ENCODE results near the gene CD44. TPM values are rescaled to one million over a fixed set of nuclear protein-coding genes. Genes with fewer than 3 reads are reported as not detected.

The CD44 gene
- total RNA-seq, 2 donors from 2014 or later: 408 to 664 TPM

GRCh38 chr11:35250621-35251020, 111.7 kb downstream of the CD44 start:
- Mint-ChIP-seq H3K4me3 (no peak overlapping the region), H3K36me3 (ENCODE audit: low read depth) (no peaks in the 10 kb centered on the region), H3K9me3 (peaks cover 4% of the 10 kb centered on the region), H3K27me3 (no peaks in the 10 kb centered on the region), H3K4me1 (peaks cover 25% of the 10 kb centered on the region), H3K27ac (no peak overlapping the region)
- ATAC-seq (replicated peaks): no peak

GRCh38 chr11:35253237-35253636, 114.3 kb downstream of the CD44 start:
- Mint-ChIP-seq H3K27me3 (no peaks in the 10 kb centered on the region), H3K4me1 (peaks cover 18% of the 10 kb centered on the region), H3K4me3 (no peak overlapping the region), H3K36me3 (ENCODE audit: low read depth) (no peaks in the 10 kb centered on the region), H3K9me3 (peaks cover 4% of the 10 kb centered on the region), H3K27ac (no peak overlapping the region)
- no peak for ATAC-seq (replicated peaks)

- peaks cover 18% of the 10 kb centered on the region for H3K4me1 Mint-ChIP-seq
- H3K27ac Mint-ChIP-seq: no peak overlapping the region
- no peaks in the 10 kb centered on the region for H3K36me3 Mint-ChIP-seq (ENCODE audit: low read depth)
- no peak for ATAC-seq (replicated peaks)
- no peaks in the 10 kb centered on the region for H3K9me3 Mint-ChIP-seq
- no peak overlapping the region for H3K4me3 Mint-ChIP-seq
- H3K27me3 Mint-ChIP-seq: no peaks in the 10 kb centered on the region
Measured at GRCh38 chr11:35255514-35255913, 116.5 kb downstream of the CD44 start.

- peaks cover 18% of the 10 kb centered on the region for H3K4me1 Mint-ChIP-seq
- H3K9me3 Mint-ChIP-seq: no peaks in the 10 kb centered on the region
- no peak overlapping the region for H3K27ac Mint-ChIP-seq
- no peak for ATAC-seq (replicated peaks)
- no peaks in the 10 kb centered on the region for H3K36me3 Mint-ChIP-seq (ENCODE audit: low read depth)
- no peaks in the 10 kb centered on the region for H3K27me3 Mint-ChIP-seq
- no peak overlapping the region for H3K4me3 Mint-ChIP-seq
Measured at GRCh38 chr11:35256296-35256695, 117.3 kb downstream of the CD44 start.

- H3K4me1 Mint-ChIP-seq: peaks cover 18% of the 10 kb centered on the region
- H3K36me3 Mint-ChIP-seq (ENCODE audit: low read depth): no peaks in the 10 kb centered on the region
- peak overlapping the region; percentile 24 for H3K4me3 Mint-ChIP-seq
- H3K27ac Mint-ChIP-seq: no peak overlapping the region
- peak; percentile 90 for ATAC-seq (replicated peaks)
- H3K27me3 Mint-ChIP-seq: no peaks in the 10 kb centered on the region
- H3K9me3 Mint-ChIP-seq: no peaks in the 10 kb centered on the region
Measured at GRCh38 chr11:35257281-35257680, 118.3 kb downstream of the CD44 start.

GRCh38 chr11:35259529-35259928, 120.6 kb downstream of the CD44 start:
- H3K4me3 Mint-ChIP-seq: no peak overlapping the region
- ATAC-seq (replicated peaks): no peak
- no peaks in the 10 kb centered on the region for H3K27me3 Mint-ChIP-seq
- no peaks in the 10 kb centered on the region for H3K9me3 Mint-ChIP-seq
- H3K27ac Mint-ChIP-seq: no peak overlapping the region
- H3K36me3 Mint-ChIP-seq (ENCODE audit: low read depth): no peaks in the 10 kb centered on the region
- peaks cover 18% of the 10 kb centered on the region for H3K4me1 Mint-ChIP-seq

GRCh38 chr11:35260342-35260985, 121.5 kb downstream of the CD44 start:
- Mint-ChIP-seq H3K9me3 (no peaks in the 10 kb centered on the region), H3K4me3 (no peak overlapping the region), H3K27ac (no peak overlapping the region), H3K4me1 (peaks cover 15% of the 10 kb centered on the region), H3K36me3 (ENCODE audit: low read depth) (no peaks in the 10 kb centered on the region), H3K27me3 (no peaks in the 10 kb centered on the region)
- ATAC-seq (replicated peaks): no peak

- Mint-ChIP-seq H3K36me3 (ENCODE audit: low read depth) (no peaks in the 10 kb centered on the region), H3K27ac (no peak overlapping the region), H3K27me3 (no peaks in the 10 kb centered on the region), H3K4me3 (no peak overlapping the region), H3K9me3 (no peaks in the 10 kb centered on the region), H3K4me1 (peaks cover 11% of the 10 kb centered on the region)
- no peak for ATAC-seq (replicated peaks)
Measured at GRCh38 chr11:35261197-35261596, 122.2 kb downstream of the CD44 start.

GRCh38 chr11:35262056-35262455, 123.1 kb downstream of the CD44 start:
- no peak for ATAC-seq (replicated peaks)
- no peak overlapping the region for H3K4me3 Mint-ChIP-seq
- H3K27me3 Mint-ChIP-seq: no peaks in the 10 kb centered on the region
- no peaks in the 10 kb centered on the region for H3K9me3 Mint-ChIP-seq
- peaks cover 5% of the 10 kb centered on the region for H3K4me1 Mint-ChIP-seq
- no peak overlapping the region for H3K27ac Mint-ChIP-seq
- no peaks in the 10 kb centered on the region for H3K36me3 Mint-ChIP-seq (ENCODE audit: low read depth)

GRCh38 chr11:35262735-35263134, 123.8 kb downstream of the CD44 start:
- no peak overlapping the region for H3K4me3 Mint-ChIP-seq
- H3K27ac Mint-ChIP-seq: no peak overlapping the region
- no peaks in the 10 kb centered on the region for H3K36me3 Mint-ChIP-seq (ENCODE audit: low read depth)
- no peak for ATAC-seq (replicated peaks)
- H3K9me3 Mint-ChIP-seq: no peaks in the 10 kb centered on the region
- no peaks in the 10 kb centered on the region for H3K27me3 Mint-ChIP-seq
- no peaks in the 10 kb centered on the region for H3K4me1 Mint-ChIP-seq

GRCh38 chr11:35265755-35266454, 126.9 kb downstream of the CD44 start:
- no peaks in the 10 kb centered on the region for H3K27me3 Mint-ChIP-seq
- no peak for ATAC-seq (replicated peaks)
- H3K9me3 Mint-ChIP-seq: no peaks in the 10 kb centered on the region
- no peaks in the 10 kb centered on the region for H3K4me1 Mint-ChIP-seq
- no peaks in the 10 kb centered on the region for H3K36me3 Mint-ChIP-seq (ENCODE audit: low read depth)
- H3K27ac Mint-ChIP-seq: no peak overlapping the region
- no peak overlapping the region for H3K4me3 Mint-ChIP-seq

GRCh38 chr11:35267504-35267903, 128.5 kb downstream of the CD44 start:
- no peaks in the 10 kb centered on the region for H3K27me3 Mint-ChIP-seq
- no peak overlapping the region for H3K4me3 Mint-ChIP-seq
- H3K9me3 Mint-ChIP-seq: no peaks in the 10 kb centered on the region
- H3K36me3 Mint-ChIP-seq (ENCODE audit: low read depth): no peaks in the 10 kb centered on the region
- H3K4me1 Mint-ChIP-seq: peaks cover 10% of the 10 kb centered on the region
- H3K27ac Mint-ChIP-seq: no peak overlapping the region
- ATAC-seq (replicated peaks): no peak

- no peaks in the 10 kb centered on the region for H3K27me3 Mint-ChIP-seq
- no peak for ATAC-seq (replicated peaks)
- H3K9me3 Mint-ChIP-seq: no peaks in the 10 kb centered on the region
- H3K4me3 Mint-ChIP-seq: no peak overlapping the region
- peaks cover 28% of the 10 kb centered on the region for H3K4me1 Mint-ChIP-seq
- no peak overlapping the region for H3K27ac Mint-ChIP-seq
- no peaks in the 10 kb centered on the region for H3K36me3 Mint-ChIP-seq (ENCODE audit: low read depth)
Measured at GRCh38 chr11:35270342-35270741, 131.4 kb downstream of the CD44 start.

- no peaks in the 10 kb centered on the region for H3K36me3 Mint-ChIP-seq (ENCODE audit: low read depth)
Measured at GRCh38 chr11:35271031-35271430, 132.1 kb downstream of the CD44 start.

GRCh38 chr11:35272391-35272902, 133.5 kb downstream of the CD44 start:
- Mint-ChIP-seq H3K4me3 (peak overlapping the region; percentile 57), H3K9me3 (no peaks in the 10 kb centered on the region), H3K4me1 (peaks cover 44% of the 10 kb centered on the region), H3K27ac (peak overlapping the region; percentile 79), H3K27me3 (no peaks in the 10 kb centered on the region), H3K36me3 (ENCODE audit: low read depth) (no peaks in the 10 kb centered on the region)
- peak; percentile 87 for ATAC-seq (replicated peaks)

More at GRCh38 chr11:35271031-35271430, 132.1 kb downstream of the CD44 start:
- ATAC-seq (replicated peaks): no peak
- H3K9me3 Mint-ChIP-seq: no peaks in the 10 kb centered on the region
- H3K27me3 Mint-ChIP-seq: no peaks in the 10 kb centered on the region
- H3K4me3 Mint-ChIP-seq: no peak overlapping the region
- H3K4me1 Mint-ChIP-seq: peaks cover 34% of the 10 kb centered on the region
- no peak overlapping the region for H3K27ac Mint-ChIP-seq
